ENCODE results near the gene ALMS1. TPM values are rescaled to one million over a fixed set of nuclear protein-coding genes. Genes with fewer than 3 reads are reported as not detected.

ALMS1 gene
- total and polyA plus RNA-seq, 4 donors, result 7.2 to 58.0 (median 20.5) TPM

DNA sequence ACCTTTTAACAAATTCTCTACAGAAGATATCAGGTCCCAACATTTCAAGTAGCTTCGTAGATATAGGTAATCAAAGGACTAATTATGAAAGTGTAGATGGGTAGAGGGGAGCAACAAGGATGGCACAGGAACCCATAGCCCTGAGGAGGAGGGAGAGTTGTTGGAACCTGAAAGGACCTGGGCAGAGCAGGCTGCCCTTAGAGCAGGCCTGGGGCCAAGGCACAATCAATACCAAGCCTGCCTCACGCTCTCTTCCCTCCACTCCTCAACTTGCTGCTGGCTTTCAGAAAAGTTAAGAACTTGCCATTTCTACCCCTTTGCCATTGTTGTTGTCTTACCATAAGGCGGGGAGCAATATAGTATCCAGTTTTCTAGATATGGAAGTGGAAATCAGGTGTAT is 266.7 kb downstream of the ALMS1 start:
- peaks cover 0 to 3% (median 0%) of the 10 kb centered on the region in 4 donors for H3K9me3 ChIP-seq (ENCODE audit: control insufficient read depth in 4 of 4, insufficient read depth in 3 of 4, low read length in 3 of 4)
- ATAC-seq (ENCODE audit: insufficient read depth, low FRiP score) (no peak), DNase-seq (no peak)
- TF ChIP-seq, protein P1, sequence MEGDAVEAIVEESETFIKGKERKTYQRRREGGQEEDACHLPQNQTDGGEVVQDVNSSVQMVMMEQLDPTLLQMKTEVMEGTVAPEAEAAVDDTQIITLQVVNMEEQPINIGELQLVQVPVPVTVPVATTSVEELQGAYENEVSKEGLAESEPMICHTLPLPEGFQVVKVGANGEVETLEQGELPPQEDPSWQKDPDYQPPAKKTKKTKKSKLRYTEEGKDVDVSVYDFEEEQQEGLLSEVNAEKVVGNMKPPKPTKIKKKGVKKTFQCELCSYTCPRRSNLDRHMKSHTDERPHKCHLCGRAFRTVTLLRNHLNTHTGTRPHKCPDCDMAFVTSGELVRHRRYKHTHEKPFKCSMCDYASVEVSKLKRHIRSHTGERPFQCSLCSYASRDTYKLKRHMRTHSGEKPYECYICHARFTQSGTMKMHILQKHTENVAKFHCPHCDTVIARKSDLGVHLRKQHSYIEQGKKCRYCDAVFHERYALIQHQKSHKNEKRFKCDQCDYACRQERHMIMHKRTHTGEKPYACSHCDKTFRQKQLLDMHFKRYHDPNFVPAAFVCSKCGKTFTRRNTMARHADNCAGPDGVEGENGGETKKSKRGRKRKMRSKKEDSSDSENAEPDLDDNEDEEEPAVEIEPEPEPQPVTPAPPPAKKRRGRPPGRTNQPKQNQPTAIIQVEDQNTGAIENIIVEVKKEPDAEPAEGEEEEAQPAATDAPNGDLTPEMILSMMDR (IDR thresholded peaks at IDR 0.05; ENCODE audit: control extremely low read depth, extremely low read depth), result no peak
- no peak overlapping the region for H3K4me3 ChIP-seq
- 96 to 98% methylated on average over 3 of the region's 3 CpGs for WGBS, 2 donors
- H3K9ac ChIP-seq (ENCODE audit: insufficient read depth in 1 of 2, low read length in 2 of 2), result no peak overlapping the region
- peaks cover 0 to 5% (median 0%) of the 10 kb centered on the region in 5 donors for H3K4me1 ChIP-seq (ENCODE audit: control insufficient read depth in 5 of 5, insufficient read depth in 5 of 5, low read length in 5 of 5)
- no peaks in the 10 kb centered on the region for H3K27me3 ChIP-seq (ENCODE audit: control insufficient read depth in 3 of 3, insufficient read depth in 3 of 3, low read length in 2 of 3)
- no peaks in the 10 kb centered on the region for H3K36me3 ChIP-seq (ENCODE audit: control insufficient read depth in 4 of 4, insufficient read depth in 4 of 4, low read length in 4 of 4)
- no peak overlapping the region for H3K27ac ChIP-seq (ENCODE audit: low read depth in 1 of 2, low read length in 1 of 2)

DNA sequence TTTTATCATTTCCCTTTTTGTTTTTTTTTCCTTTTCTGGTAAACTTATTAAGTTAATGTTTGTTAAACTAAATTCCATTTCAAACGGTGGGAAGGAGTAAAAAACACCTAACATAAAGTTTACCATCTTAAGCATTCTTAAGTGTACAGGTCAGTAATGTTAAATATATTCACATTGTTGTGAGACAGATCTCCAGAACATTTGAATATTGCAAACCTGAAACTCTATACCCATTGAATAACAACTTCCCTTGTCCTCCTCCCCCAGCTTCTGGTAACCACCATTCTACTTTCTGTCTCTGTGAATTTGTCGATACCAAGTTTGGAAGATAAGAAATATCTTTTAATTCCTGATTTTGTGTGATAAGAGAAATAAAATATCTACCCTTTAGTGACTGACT is 268.5 kb downstream of the ALMS1 start:
- Histone ChIP-seq H3K4me1 (ENCODE audit: control insufficient read depth in 5 of 5, insufficient read depth in 5 of 5, low read length in 5 of 5) (peaks cover 0 to 5% (median 0%) of the 10 kb centered on the region in 5 donors), H3K36me3 (ENCODE audit: control insufficient read depth in 4 of 4, insufficient read depth in 4 of 4, low read length in 4 of 4) (no peaks in the 10 kb centered on the region), H3K27me3 (ENCODE audit: control insufficient read depth in 3 of 3, insufficient read depth in 3 of 3, low read length in 2 of 3) (peaks cover 0 to 2% (median 0%) of the 10 kb centered on the region in 3 donors), H3K4me3 (no peak overlapping the region), H3K27ac (ENCODE audit: low read depth in 1 of 2, low read length in 1 of 2) (no peak overlapping the region), H3K9me3 (ENCODE audit: control insufficient read depth in 4 of 4, insufficient read depth in 3 of 4, low read length in 3 of 4) (no peaks in the 10 kb centered on the region), H3K9ac (ENCODE audit: insufficient read depth in 1 of 2, low read length in 2 of 2) (no peak overlapping the region)
- WGBS, 2 donors, result 59 to 82% methylated on average over 2 of the region's 2 CpGs
- TF ChIP-seq, protein P1 (IDR thresholded peaks at IDR 0.05; ENCODE audit: control extremely low read depth, extremely low read depth), result no peak
- no peak for ATAC-seq (ENCODE audit: insufficient read depth, low FRiP score)
- DNase-seq, result no peak

Other genes with a start within 250 kb of the ALMS1 start
- not detected for gene NOTO, start 183.3 kb upstream of the ALMS1 start, total RNA-seq
- not detected for gene NOTO, start 183.3 kb upstream of the ALMS1 start, polyA plus RNA-seq
- gene SMYD5, start 171.6 kb upstream of the ALMS1 start, total RNA-seq, result 10 to 100 TPM; 10.8 to 19.5 TPM
- gene SMYD5, start 171.6 kb upstream of the ALMS1 start, polyA plus RNA-seq, result 10 to 100 TPM; 15.0 to 16.8 TPM
- gene PRADC1, start 152.6 kb upstream of the ALMS1 start, total RNA-seq, result 10 to 100 TPM in 1 of 2 donors, 1 to 10 TPM in 1; 4.4 to 20.7 TPM
- gene PRADC1, start 152.6 kb upstream of the ALMS1 start, polyA plus RNA-seq, result 10 to 100 TPM; 18.7 to 18.8 TPM
- gene CCT7, start 151.5 kb upstream of the ALMS1 start, total RNA-seq, result 100 to 1,000 TPM; 129 to 207 TPM
- gene CCT7, start 151.5 kb upstream of the ALMS1 start, polyA plus RNA-seq, result 100 to 1,000 TPM; 163 to 193 TPM
- 1 to 10 TPM in 1 of 2 donors, under 1 TPM in 1; 0.97 to 5.0 TPM for gene FBXO41, start 101.4 kb upstream of the ALMS1 start, total RNA-seq
- gene FBXO41, start 101.4 kb upstream of the ALMS1 start, polyA plus RNA-seq, result 1 to 10 TPM in 1 of 2 donors, under 1 TPM in 1; 0.93 to 2.4 TPM
- gene EGR4, start 92.3 kb upstream of the ALMS1 start, total RNA-seq, result not detected
- gene EGR4, start 92.3 kb upstream of the ALMS1 start, polyA plus RNA-seq, result under 1 TPM in 1 of 2 donors, not detected in 1; 0.30 TPM